ENCODE results near the gene IFIT1. TPM values are rescaled to one million over a fixed set of nuclear protein-coding genes. Genes with fewer than 3 reads are reported as not detected.
A peak's percentile ranks its signal among the peaks of the same experiment; 100 is the strongest.

IFIT1 gene
- total and polyA plus RNA-seq, 2 experiments from 2014 or later, result 8.2 to 14.7 TPM

- DNase-seq (ENCODE audit: low spot score), result peak; percentile 62
Measured at GRCh38 chr10:89414879-89415821, 22.7 kb downstream of the IFIT1 start.

GRCh38 chr10:89416465-89416864, 24.0 kb downstream of the IFIT1 start:
- 85% methylated on average over 1 of the region's 1 CpG for WGBS (ENCODE audit: low lambda C conversion rate, missing lambda C conversion rate)
- H2AFZ ChIP-seq, result no peak overlapping the region

More at GRCh38 chr10:89414879-89415821, 22.7 kb downstream of the IFIT1 start:
- WGBS (ENCODE audit: low lambda C conversion rate, missing lambda C conversion rate), result 4% methylated on average over 66 of the region's 66 CpGs
- TF ChIP-seq EZH2phosphoT487 (IDR thresholded peaks at IDR 0.05; ENCODE audit: low read depth, severe bottlenecking, unreplicated experiment), result no peak
- no peak for TF ChIP-seq EZH2 (IDR thresholded peaks at IDR 0.05; ENCODE audit: borderline replicate concordance)
- TF ChIP-seq CTCF (IDR thresholded peaks at IDR 0.05; ENCODE audit: poor library complexity), result no peak
- peaks cover 32% of the 10 kb centered on the region for H3K79me2 ChIP-seq
- H3K27me3 ChIP-seq, result no peaks in the 10 kb centered on the region
- no peaks in the 10 kb centered on the region for H3K9me3 ChIP-seq (ENCODE audit: low read depth)
- H3K27ac ChIP-seq, result peak overlapping the region; percentile 95
- peak overlapping the region; percentile 46 for H3K4me3 ChIP-seq
- peak overlapping the region; percentile 56 for H2AFZ ChIP-seq
- no peaks in the 10 kb centered on the region for H3K4me1 ChIP-seq (ENCODE audit: insufficient read depth)
- no peaks in the 10 kb centered on the region for H3K36me3 ChIP-seq (replicated peaks; ENCODE audit: insufficient read depth, low read depth)
- H3K4me2 ChIP-seq, result peak overlapping the region; percentile 93
- no peaks in the 10 kb centered on the region for H3K9me2 ChIP-seq (replicated peaks; ENCODE audit: insufficient read depth)
- H4K20me1 ChIP-seq (ENCODE audit: insufficient read depth, poor library complexity, severe bottlenecking), result no peaks in the 10 kb centered on the region

GRCh38 chr10:89419548-89419947, 27.1 kb downstream of the IFIT1 start:
- peak overlapping the region; percentile 23 for H3K4me2 ChIP-seq
- no peaks in the 10 kb centered on the region for H4K20me1 ChIP-seq (ENCODE audit: insufficient read depth, poor library complexity, severe bottlenecking)
- no peak overlapping the region for H2AFZ ChIP-seq
- peaks cover 25% of the 10 kb centered on the region for H3K79me2 ChIP-seq
- H3K9me2 ChIP-seq (replicated peaks; ENCODE audit: insufficient read depth), result no peaks in the 10 kb centered on the region
- no peak overlapping the region for H3K4me3 ChIP-seq
- no peaks in the 10 kb centered on the region for H3K27me3 ChIP-seq
- no peaks in the 10 kb centered on the region for H3K36me3 ChIP-seq (replicated peaks; ENCODE audit: insufficient read depth, low read depth)
- TF ChIP-seq CTCF (IDR thresholded peaks at IDR 0.05; ENCODE audit: poor library complexity), result peak; percentile 37
- no peak for TF ChIP-seq EZH2phosphoT487 (IDR thresholded peaks at IDR 0.05; ENCODE audit: low read depth, severe bottlenecking, unreplicated experiment)
- TF ChIP-seq EZH2 (IDR thresholded peaks at IDR 0.05; ENCODE audit: borderline replicate concordance), result no peak
- no peaks in the 10 kb centered on the region for H3K9me3 ChIP-seq (ENCODE audit: low read depth)
- peaks cover under 1% of the 10 kb centered on the region for H3K4me1 ChIP-seq (ENCODE audit: insufficient read depth)
- WGBS (ENCODE audit: low lambda C conversion rate, missing lambda C conversion rate), result 64% methylated on average over 3 of the region's 3 CpGs
- no peak overlapping the region for H3K27ac ChIP-seq
- DNase-seq (ENCODE audit: low spot score), result peak; percentile 19

More at GRCh38 chr10:89416465-89416864, 24.0 kb downstream of the IFIT1 start:
- TF ChIP-seq EZH2 (IDR thresholded peaks at IDR 0.05; ENCODE audit: borderline replicate concordance) (no peak), EZH2phosphoT487 (IDR thresholded peaks at IDR 0.05; ENCODE audit: low read depth, severe bottlenecking, unreplicated experiment) (no peak), CTCF (IDR thresholded peaks at IDR 0.05; ENCODE audit: poor library complexity) (no peak)
- H3K27me3 ChIP-seq, result no peaks in the 10 kb centered on the region
- H3K9me3 ChIP-seq (ENCODE audit: low read depth), result no peaks in the 10 kb centered on the region
- H4K20me1 ChIP-seq (ENCODE audit: insufficient read depth, poor library complexity, severe bottlenecking), result no peaks in the 10 kb centered on the region
- peaks cover 32% of the 10 kb centered on the region for H3K79me2 ChIP-seq
- H3K4me2 ChIP-seq, result peak overlapping the region; percentile 93
- no peaks in the 10 kb centered on the region for H3K9me2 ChIP-seq (replicated peaks; ENCODE audit: insufficient read depth)
- DNase-seq (ENCODE audit: low spot score), result no peak
- no peaks in the 10 kb centered on the region for H3K36me3 ChIP-seq (replicated peaks; ENCODE audit: insufficient read depth, low read depth)
- H3K27ac ChIP-seq, result no peak overlapping the region
- no peaks in the 10 kb centered on the region for H3K4me1 ChIP-seq (ENCODE audit: insufficient read depth)
- H3K4me3 ChIP-seq, result no peak overlapping the region

Measured in hepatocyte (in vitro differentiated cells).